OCI-LY7 (cell line): ENCODE data around the gene TTC21A. TPM values are rescaled to one million over a fixed set of nuclear protein-coding genes. Genes with fewer than 3 reads are reported as not detected.

Source experiments
- BruUV-seq: library from RNA; stranded (reverse); fragments of 400-500 nt; replicated peaks from 2 replicates; lab custom pipeline; 2021; lab: Mats Ljungman, UMichigan
- CTCF ChIA-PET: fragments of 300-600 bp; sonication (Branson Sonifier 250); formaldehyde crosslinking; loops from one replicate; lab custom pipeline; 2022; ENCODE audit warnings: antibody characterized with exemption; ENCODE audit not compliant: unreplicated experiment; lab: Charles Lee
- POLR2A ChIA-PET: fragments of 300-600 bp; sonication (Branson Sonifier 250); formaldehyde crosslinking; loops from one replicate; lab custom pipeline; 2022; ENCODE audit warnings: antibody characterized with exemption; lab: Charles Lee
- DNase-seq: peaks from one replicate; pipeline ENCODE4 v3.0.0-alpha.2; 2015; ENCODE audit warnings: low spot score
- H2AFZ ChIP-seq: fragments of 200-600 bp; sonication (generic), shearing (Covaris generic); 2 replicates; pipeline ENCODE4 v1.6.1; 2014; ENCODE audit warnings: mild to moderate bottlenecking, antibody characterized with exemption, low read length, moderate library complexity
- H3K27ac ChIP-seq: fragments of 200-600 bp; sonication (generic); 2 replicates; pipeline ENCODE4 v1.5.1; 2014; ENCODE audit warnings: mixed run types, low read depth, mild to moderate bottlenecking, moderate library complexity, low read length, inconsistent platforms; ENCODE audit not compliant: poor library complexity, severe bottlenecking
- H3K36me3 ChIP-seq: fragments of 200-600 bp; sonication (generic); 2 replicates; pipeline ENCODE4 v1.6.1; 2014; ENCODE audit warnings: mild to moderate bottlenecking, antibody characterized with exemption, low read length, moderate library complexity, mixed read lengths; ENCODE audit not compliant: insufficient read depth
- H3K4me1 ChIP-seq: fragments of 200-600 bp; sonication (generic); 2 replicates; pipeline ENCODE4 v1.5.1; 2014; ENCODE audit warnings: mild to moderate bottlenecking, low read length; ENCODE audit not compliant: insufficient read depth, poor library complexity, severe bottlenecking
- H3K4me2 ChIP-seq: fragments of 200-600 bp; sonication (generic); 2 replicates; pipeline ENCODE4 v1.6.1; 2014; ENCODE audit warnings: mild to moderate bottlenecking, low read length
- H3K4me3 ChIP-seq: fragments of 200-600 bp; sonication (generic); 2 replicates; pipeline ENCODE4 v1.5.1; 2014; ENCODE audit warnings: mild to moderate bottlenecking, low read depth, low read length; ENCODE audit not compliant: poor library complexity, severe bottlenecking
- H3K79me2 ChIP-seq: fragments of 200-600 bp; sonication (generic); 2 replicates; pipeline ENCODE4 v1.6.1; 2016; ENCODE audit warnings: low read depth, mild to moderate bottlenecking, low read length, moderate library complexity, mixed read lengths; ENCODE audit not compliant: insufficient read depth
- H3K9me2 ChIP-seq: fragments of 200-600 bp; sonication (generic); 2 replicates; pipeline ENCODE4 v1.6.1; 2016; ENCODE audit warnings: mild to moderate bottlenecking, low read length, mixed read lengths; ENCODE audit not compliant: insufficient read depth
- H3K9me3 ChIP-seq: fragments of 200-600 bp; sonication (generic); 2 replicates; pipeline ENCODE4 v1.6.1; 2014; ENCODE audit warnings: mild to moderate bottlenecking, mixed run types, low read length, mixed read lengths
- H4K20me1 ChIP-seq: fragments of 200-600 bp; sonication (generic); 2 replicates; pipeline ENCODE4 v1.6.1; 2014; ENCODE audit warnings: mild to moderate bottlenecking, antibody characterized with exemption, low read length, moderate library complexity, mixed read lengths; ENCODE audit not compliant: insufficient read depth
- EZH2phosphoT487 ChIP-seq: fragments of 200-600 bp; sonication (generic); IDR thresholded peaks from 2 replicates; pipeline ENCODE4 v1.6.1; 2018; ENCODE audit warnings: low read depth, borderline replicate concordance, mild to moderate bottlenecking, mixed run types, antibody characterized with exemption, low read length, moderate library complexity, mixed read lengths
- intact Hi-C: fragments of 100-400 bp; cut with micrococcal nuclease; formaldehyde crosslinking; loops from one replicate; pipeline ENCODE4 v1.10.0; 2022; ENCODE audit not compliant: unreplicated experiment
- total RNA-seq, 2 experiments: library from RNA; depleted of rRNA in 1 of 2; stranded (reverse); fragments of >200 nt in 1 of 2; shearing (Covaris generic) in 1 of 2; gene quantifications; 2 replicates each; pipeline ENCODE4 v1.2.3, GENCODE V29; 2014 to 2022
- TF ChIP-seq, protein P1 (sequence below): fragments of 200-600 bp; sonication (generic); conservative IDR thresholded peaks from 2 replicates; pipeline ENCODE4 v1.5.1; 2014; ENCODE audit warnings: mild to moderate bottlenecking, antibody characterized with exemption, low read length, moderate library complexity, mixed read lengths

The TTC21A gene
- total RNA-seq, 2 experiments from 2014 or later: 12.8 to 27.1 TPM

DNA sequence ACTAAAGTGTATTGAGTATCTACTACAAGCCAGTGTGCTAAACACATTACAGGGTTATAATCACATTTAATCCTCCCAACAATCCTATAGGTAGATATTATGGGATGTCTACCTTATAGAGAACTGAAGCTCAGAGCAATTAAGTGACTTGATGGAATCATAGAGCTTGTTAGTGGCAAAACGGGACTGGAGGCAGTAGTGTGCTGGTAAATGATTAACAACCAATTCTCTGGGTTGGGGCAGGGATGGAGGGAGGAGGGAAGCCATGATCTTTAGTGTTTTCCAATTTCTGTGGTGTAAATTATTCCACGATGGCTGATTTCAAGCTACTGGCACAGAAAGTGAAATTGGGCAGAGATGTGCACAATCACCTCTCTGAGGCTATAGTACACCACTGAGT is 64.4 kb downstream of the TTC21A start:
- Histone ChIP-seq H3K4me2 (no peak overlapping the region), H4K20me1 (no peaks in the 10 kb centered on the region), H3K79me2 (no peaks in the 10 kb centered on the region), H3K27ac (no peak overlapping the region), H3K4me1 (no peaks in the 10 kb centered on the region), H3K4me3 (no peak overlapping the region), H2AFZ (no peak overlapping the region), H3K36me3 (no peaks in the 10 kb centered on the region), H3K9me2 (no peaks in the 10 kb centered on the region), H3K9me3 (no peaks in the 10 kb centered on the region)
- DNase-seq: no peak
- TF ChIP-seq, protein P1, sequence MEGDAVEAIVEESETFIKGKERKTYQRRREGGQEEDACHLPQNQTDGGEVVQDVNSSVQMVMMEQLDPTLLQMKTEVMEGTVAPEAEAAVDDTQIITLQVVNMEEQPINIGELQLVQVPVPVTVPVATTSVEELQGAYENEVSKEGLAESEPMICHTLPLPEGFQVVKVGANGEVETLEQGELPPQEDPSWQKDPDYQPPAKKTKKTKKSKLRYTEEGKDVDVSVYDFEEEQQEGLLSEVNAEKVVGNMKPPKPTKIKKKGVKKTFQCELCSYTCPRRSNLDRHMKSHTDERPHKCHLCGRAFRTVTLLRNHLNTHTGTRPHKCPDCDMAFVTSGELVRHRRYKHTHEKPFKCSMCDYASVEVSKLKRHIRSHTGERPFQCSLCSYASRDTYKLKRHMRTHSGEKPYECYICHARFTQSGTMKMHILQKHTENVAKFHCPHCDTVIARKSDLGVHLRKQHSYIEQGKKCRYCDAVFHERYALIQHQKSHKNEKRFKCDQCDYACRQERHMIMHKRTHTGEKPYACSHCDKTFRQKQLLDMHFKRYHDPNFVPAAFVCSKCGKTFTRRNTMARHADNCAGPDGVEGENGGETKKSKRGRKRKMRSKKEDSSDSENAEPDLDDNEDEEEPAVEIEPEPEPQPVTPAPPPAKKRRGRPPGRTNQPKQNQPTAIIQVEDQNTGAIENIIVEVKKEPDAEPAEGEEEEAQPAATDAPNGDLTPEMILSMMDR: no peak
- no peak for TF ChIP-seq EZH2phosphoT487
- no TSS peak for BruUV-seq
- intact Hi-C loops: no loop called here
- CTCF ChIA-PET: interaction anchor here (1.2 to 1.5 kb wide), 2 partner anchors 26 to 115 kb away, joined by 3 read pairs; no protein-coding TSS in a partner anchor
- POLR2A ChIA-PET: interaction anchor here (0.6 to 1.5 kb wide), 7 partner anchors 8 to 95 kb away, joined by 3 to 8 read pairs (median 3); no protein-coding TSS in a partner anchor

DNA sequence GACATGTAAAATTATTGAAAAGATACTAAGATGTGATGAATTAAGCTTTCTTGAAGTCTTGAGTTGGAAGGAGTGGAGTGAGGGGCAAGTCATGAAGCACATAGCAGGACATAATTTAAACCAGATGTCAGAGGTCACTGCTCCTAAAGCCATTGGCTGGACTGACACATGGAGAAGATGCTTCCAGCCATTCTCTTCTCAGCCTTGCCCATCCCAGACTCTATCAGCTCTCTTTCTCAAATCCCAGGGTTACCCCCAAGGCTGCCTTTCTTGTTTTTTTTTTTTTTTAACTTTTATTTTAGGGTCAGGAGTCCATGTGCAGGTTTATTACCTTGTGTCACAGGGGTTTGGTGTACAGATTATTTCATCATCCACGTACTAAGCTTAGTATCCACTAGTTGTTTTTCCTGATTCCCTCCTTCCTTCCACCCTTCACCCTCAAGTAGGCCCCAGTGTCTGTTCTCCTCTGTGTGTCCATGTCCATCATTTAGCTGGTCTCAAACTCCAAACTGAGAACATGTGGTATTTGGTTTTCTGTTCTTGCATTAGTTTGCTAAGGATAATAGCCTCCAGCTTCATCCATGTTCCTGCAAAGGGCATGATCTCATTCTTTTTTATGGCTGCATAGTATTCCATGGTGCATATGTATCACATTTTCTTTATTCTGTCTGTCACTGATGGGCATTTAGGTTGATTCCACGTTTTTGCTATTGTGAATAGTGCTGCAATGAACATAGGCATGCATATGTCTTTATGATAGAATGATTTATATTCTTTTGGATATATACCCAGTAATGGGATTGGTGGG is 66.0 kb downstream of the TTC21A start:
- DNase-seq: no peak
- H2AFZ ChIP-seq: no peak overlapping the region
- no peak for TF ChIP-seq EZH2phosphoT487
- TF ChIP-seq, protein P1: no peak
- H4K20me1 ChIP-seq: no peaks in the 10 kb centered on the region
- no peaks in the 10 kb centered on the region for H3K9me2 ChIP-seq
- H3K4me2 ChIP-seq: no peak overlapping the region
- ChIA-PET POLR2A (interaction anchor here (0.6 to 1.9 kb wide), 9 partner anchors 10 to 119 kb away, joined by 3 to 8 read pairs (median 4); partner anchors contain the start of genes GORASP1 and TTC21A), CTCF (interaction anchor here (1.2 to 1.5 kb wide), 2 partner anchors 27 to 113 kb away, joined by 3 read pairs; no protein-coding TSS in a partner anchor)
- H3K79me2 ChIP-seq: no peaks in the 10 kb centered on the region
- H3K9me3 ChIP-seq: no peaks in the 10 kb centered on the region
- intact Hi-C loops: no loop called here
- no peaks in the 10 kb centered on the region for H3K36me3 ChIP-seq
- no peak overlapping the region for H3K4me3 ChIP-seq
- H3K27ac ChIP-seq: no peak overlapping the region
- H3K4me1 ChIP-seq: peaks cover 8% of the 10 kb centered on the region
- no TSS peak for BruUV-seq
